Endothelial cell (in vitro differentiated cells): ENCODE measurements around the gene NQO1. TPM values are rescaled to one million over a fixed set of nuclear protein-coding genes. Genes with fewer than 3 reads are reported as not detected.

Experiments used
- DNase-seq: peaks from one replicate; pipeline ENCODE4 v3.0.0; 2021; ENCODE audit warnings: low spot score
- H3K27ac Mint-ChIP-seq: one replicate; pipeline ENCODE4 v1.8.0; 2021; ENCODE audit warnings: mixed read lengths, inconsistent platforms; ENCODE audit not compliant: unreplicated experiment
- H3K27me3 Mint-ChIP-seq: one replicate; pipeline ENCODE4 v1.8.0; 2021; ENCODE audit warnings: mild to moderate bottlenecking, moderate library complexity, mixed read lengths, inconsistent platforms; ENCODE audit not compliant: unreplicated experiment
- H3K36me3 Mint-ChIP-seq: one replicate; pipeline ENCODE4 v1.8.0; 2021; ENCODE audit warnings: mild to moderate bottlenecking, low read depth, mixed read lengths, inconsistent platforms; ENCODE audit not compliant: unreplicated experiment
- H3K4me1 Mint-ChIP-seq: one replicate; pipeline ENCODE4 v1.8.0; 2021; ENCODE audit warnings: mild to moderate bottlenecking, mixed read lengths, inconsistent platforms; ENCODE audit not compliant: unreplicated experiment
- H3K4me3 Mint-ChIP-seq: one replicate; pipeline ENCODE4 v1.8.0; 2021; ENCODE audit warnings: mild to moderate bottlenecking, mixed read lengths, inconsistent platforms; ENCODE audit not compliant: unreplicated experiment
- H3K9me3 Mint-ChIP-seq: one replicate; pipeline ENCODE4 v1.8.0; 2021; ENCODE audit warnings: mixed read lengths, inconsistent platforms; ENCODE audit not compliant: unreplicated experiment
- total RNA-seq: library from RNA; stranded (reverse); fragmentation: NEBNext Ultra II Directional; extraction: Animal tissue kit (Norgen Biotek cat#: 25700); gene quantifications from one replicate; pipeline ENCODE4 v1.2.1, GENCODE V29; 2021; ENCODE audit not compliant: unreplicated experiment
- TF ChIP-seq, protein P1 (sequence below): fragments of 200-600 bp; sonication (generic); IDR thresholded peaks from one replicate; pipeline ENCODE4 v1.5.0; 2021; ENCODE audit warnings: antibody characterized with exemption; ENCODE audit not compliant: unreplicated experiment

NQO1 gene
- total RNA-seq, 1 donor from 2014 or later: 29.1 TPM

DNA sequence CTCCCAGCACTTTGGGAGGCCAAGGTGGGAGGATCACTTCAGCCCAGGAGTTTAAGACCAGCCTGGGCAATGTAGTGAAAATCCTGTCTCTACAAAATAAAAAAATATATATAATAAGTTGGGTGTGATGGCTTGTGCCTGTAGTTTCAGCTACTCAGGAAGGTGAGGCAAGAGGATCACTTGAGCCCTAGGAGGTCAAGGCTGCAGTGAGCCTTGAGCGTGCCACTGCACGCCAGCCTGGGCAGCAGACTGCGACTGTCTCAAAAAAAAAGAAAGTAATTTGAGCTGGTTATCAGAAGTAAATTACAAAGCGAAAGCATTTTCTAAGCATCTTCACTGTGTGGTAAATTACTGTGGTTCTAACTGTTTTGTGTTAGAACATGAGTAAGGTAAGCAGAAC, 66.2 kb downstream of the NQO1 start:
- Mint-ChIP-seq H3K27ac (no peak overlapping the region), H3K27me3 (no peaks in the 10 kb centered on the region), H3K4me1 (peaks cover 16% of the 10 kb centered on the region), H3K9me3 (no peaks in the 10 kb centered on the region), H3K4me3 (no peak overlapping the region), H3K36me3 (peaks cover 18% of the 10 kb centered on the region)
- no peak for DNase-seq
- TF ChIP-seq, protein P1, sequence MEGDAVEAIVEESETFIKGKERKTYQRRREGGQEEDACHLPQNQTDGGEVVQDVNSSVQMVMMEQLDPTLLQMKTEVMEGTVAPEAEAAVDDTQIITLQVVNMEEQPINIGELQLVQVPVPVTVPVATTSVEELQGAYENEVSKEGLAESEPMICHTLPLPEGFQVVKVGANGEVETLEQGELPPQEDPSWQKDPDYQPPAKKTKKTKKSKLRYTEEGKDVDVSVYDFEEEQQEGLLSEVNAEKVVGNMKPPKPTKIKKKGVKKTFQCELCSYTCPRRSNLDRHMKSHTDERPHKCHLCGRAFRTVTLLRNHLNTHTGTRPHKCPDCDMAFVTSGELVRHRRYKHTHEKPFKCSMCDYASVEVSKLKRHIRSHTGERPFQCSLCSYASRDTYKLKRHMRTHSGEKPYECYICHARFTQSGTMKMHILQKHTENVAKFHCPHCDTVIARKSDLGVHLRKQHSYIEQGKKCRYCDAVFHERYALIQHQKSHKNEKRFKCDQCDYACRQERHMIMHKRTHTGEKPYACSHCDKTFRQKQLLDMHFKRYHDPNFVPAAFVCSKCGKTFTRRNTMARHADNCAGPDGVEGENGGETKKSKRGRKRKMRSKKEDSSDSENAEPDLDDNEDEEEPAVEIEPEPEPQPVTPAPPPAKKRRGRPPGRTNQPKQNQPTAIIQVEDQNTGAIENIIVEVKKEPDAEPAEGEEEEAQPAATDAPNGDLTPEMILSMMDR: no peak

Other genes starting within 250 kb of the NQO1 start
- gene NFAT5, start 160.6 kb downstream of the NQO1 start, total RNA-seq: 48.8 TPM
- 46.8 TPM for gene NOB1, start 28.4 kb upstream of the NQO1 start, total RNA-seq
- 35.3 TPM for gene WWP2, start 35.8 kb upstream of the NQO1 start, total RNA-seq
- gene CLEC18A, start 224.8 kb upstream of the NQO1 start, total RNA-seq: 0.28 TPM